Nephron progenitor cell (in vitro differentiated cells): Measurements from ENCODE around the gene PRRT2.

ENCODE experiments used
- DNase-seq: peaks from one replicate; pipeline ENCODE4 v3.0.0; 2021
- H3K27ac Mint-ChIP-seq: 2 replicates; pipeline ENCODE4 v1.8.0; 2021; ENCODE audit warnings: mild to moderate bottlenecking, moderate library complexity, mixed read lengths
- H3K27me3 Mint-ChIP-seq: 2 replicates; pipeline ENCODE4 v1.8.0; 2021; ENCODE audit warnings: mild to moderate bottlenecking, low read depth, mixed read lengths; ENCODE audit not compliant: poor library complexity
- H3K36me3 Mint-ChIP-seq: 2 replicates; pipeline ENCODE4 v1.8.0; 2021; ENCODE audit warnings: low read depth, mixed read lengths
- H3K4me1 Mint-ChIP-seq: 2 replicates; pipeline ENCODE4 v1.8.0; 2021; ENCODE audit warnings: mixed read lengths
- H3K4me3 Mint-ChIP-seq: 2 replicates; pipeline ENCODE4 v1.8.0; 2021; ENCODE audit warnings: mild to moderate bottlenecking, moderate library complexity, mixed read lengths
- H3K9me3 Mint-ChIP-seq: 2 replicates; pipeline ENCODE4 v1.8.0; 2021; ENCODE audit warnings: mild to moderate bottlenecking, moderate library complexity, mixed read lengths
- CTCF ChIP-seq: fragments of 200-600 bp; sonication (generic); IDR thresholded peaks from 2 replicates; pipeline ENCODE4 v1.5.0; 2021; ENCODE audit warnings: antibody characterized with exemption

Gene PRRT2

GRCh38 chr16:29858974-29859373 lies 47.0 kb downstream of the PRRT2 start:
- no peak for DNase-seq
- Mint-ChIP-seq H3K27ac (no peak overlapping the region), H3K4me3 (no peak overlapping the region), H3K27me3 (peaks cover 16% of the 10 kb centered on the region), H3K4me1 (peaks cover 31% of the 10 kb centered on the region), H3K36me3 (peaks cover 26% of the 10 kb centered on the region), H3K9me3 (no peaks in the 10 kb centered on the region)
- TF ChIP-seq CTCF = no peak

- TF ChIP-seq CTCF = no peak
- peaks cover 15% of the 10 kb centered on the region for H3K27me3 Mint-ChIP-seq
- no peak overlapping the region for H3K4me3 Mint-ChIP-seq
- DNase-seq = no peak
- peaks cover 31% of the 10 kb centered on the region for H3K4me1 Mint-ChIP-seq
- peak overlapping the region; percentile 26 for H3K27ac Mint-ChIP-seq
- H3K9me3 Mint-ChIP-seq = no peaks in the 10 kb centered on the region
- H3K36me3 Mint-ChIP-seq = peaks cover 26% of the 10 kb centered on the region
Observed at GRCh38 chr16:29860218-29860617, 48.2 kb downstream of the PRRT2 start.

- TF ChIP-seq CTCF = no peak
- peaks cover 26% of the 10 kb centered on the region for H3K4me1 Mint-ChIP-seq
- H3K27me3 Mint-ChIP-seq = peaks cover 18% of the 10 kb centered on the region
- peak overlapping the region; percentile 99 for H3K4me3 Mint-ChIP-seq
- peaks cover 26% of the 10 kb centered on the region for H3K36me3 Mint-ChIP-seq
- peak; percentile 35 for DNase-seq
- H3K27ac Mint-ChIP-seq = peak overlapping the region; percentile 91
- no peaks in the 10 kb centered on the region for H3K9me3 Mint-ChIP-seq
Observed at GRCh38 chr16:29862383-29862883, 50.4 kb downstream of the PRRT2 start.

GRCh38 chr16:29862884-29863668 lies 51.1 kb downstream of the PRRT2 start, which contains the start of gene CDIPT:
CDIPT (minus strand) TSS chr16:29863226; CDS start chr16:29862857, 369 bp downstream.
- Mint-ChIP-seq H3K9me3 (no peaks in the 10 kb centered on the region), H3K36me3 (peaks cover 25% of the 10 kb centered on the region)

GRCh38 chr16:29863669-29863984 lies 51.6 kb downstream of the PRRT2 start:
- TF ChIP-seq CTCF = peak; percentile 6
- peak overlapping the region; percentile 100 for H3K27ac Mint-ChIP-seq

More at GRCh38 chr16:29862884-29863668, 51.1 kb downstream of the PRRT2 start, which contains the start of gene CDIPT:
- DNase-seq = peak; percentile 86
- Mint-ChIP-seq H3K4me3 (peak within 1 kb of the TSS; percentile 99), H3K4me1 (peaks cover 26% of the 10 kb centered on the region), H3K27ac (peak within 1 kb of the TSS; percentile 100), H3K27me3 (peaks cover 20% of the 10 kb centered on the region)
- TF ChIP-seq CTCF = peak; percentile 24

More at GRCh38 chr16:29863669-29863984, 51.6 kb downstream of the PRRT2 start:
- Mint-ChIP-seq H3K9me3 (no peaks in the 10 kb centered on the region), H3K27me3 (peaks cover 23% of the 10 kb centered on the region), H3K4me3 (peak overlapping the region; percentile 99), H3K4me1 (peaks cover 26% of the 10 kb centered on the region), H3K36me3 (peaks cover 19% of the 10 kb centered on the region)
- DNase-seq = no peak
